HepG2 (cell line): Measurements from ENCODE around the gene IL26. TPM values are rescaled to one million over a fixed set of nuclear protein-coding genes. Genes with fewer than 3 reads are reported as not detected.

ENCODE experiments used
- ATAC-seq: fragments of 200-7000 bp; cut with Tn5 transposase; 3 replicates; pipeline ENCODE4 v1.9.1; 2020; ENCODE audit warnings: mild to moderate bottlenecking, moderate library complexity
- Bru-seq: library from RNA; stranded (reverse); fragments of 400-500 nt; gene quantifications from one replicate; lab custom pipeline; 2021; lab: Mats Ljungman, UMichigan
- BruChase-seq, 2 experiments: library from RNA; stranded (reverse); fragments of 400-500 nt; gene quantifications; one replicate each; lab custom pipeline; 2021; lab: Mats Ljungman, UMichigan
- BruUV-seq: library from RNA; stranded (reverse); fragments of 400-500 nt; replicated peaks from 2 replicates; lab custom pipeline; 2021; lab: Mats Ljungman, UMichigan
- CTCF ChIA-PET: fragments of 300-600 bp; formaldehyde crosslinking; extraction: SDS; loops from one replicate; lab custom pipeline; 2021; ENCODE audit warnings: low total read pairs, inconsistent platforms, low intra/inter-chr PET ratio; lab: Yijun Ruan, JAX
- POLR2A ChIA-PET: fragments of 350-600 bp; sonication (Branson Sonifier 250); formaldehyde crosslinking; loops from one replicate; lab custom pipeline; 2020; ENCODE audit warnings: antibody characterized with exemption, inconsistent platforms; lab: Yijun Ruan, JAX
- DNase-seq: peaks from one replicate; pipeline ENCODE4 v3.0.0-alpha.2; 2015; ENCODE audit warnings: low spot score
- FAIRE-seq: peaks from 3 replicates; lab custom pipeline; 2011; peaks lifted over from hg19 to GRCh38; lab: Jason Lieb, UNC
- H2AFZ ChIP-seq: one replicate; pipeline ENCODE4 v1.6.1; 2011; ENCODE audit warnings: low read length, inconsistent platforms
- H3K27ac ChIP-seq: fragments of 300-600 bp; 3 replicates; pipeline ENCODE4 v1.8.0; 2011; ENCODE audit warnings: mixed run types, mild to moderate bottlenecking, mixed read lengths, low read length, inconsistent platforms; ENCODE audit not compliant: insufficient read depth; ENCODE audit errors: extremely low read length
- H3K27me3 ChIP-seq, 2 experiments: fragments of 200-600 bp in 1 of 2; 2 replicates in 1 of 2; 3 replicates in 1 of 2; pipeline versions ENCODE4 v1.6.0 to v1.8.0; 2011; ENCODE audit warnings: low read length in 2 of 2, mild to moderate bottlenecking in 2 of 2, moderate library complexity in 2 of 2, inconsistent platforms in 1 of 2; ENCODE audit not compliant: insufficient read depth in 2 of 2, control insufficient read depth in 1 of 2
- H3K36me3 ChIP-seq, 2 experiments: fragments of 200-600 bp in 1 of 2; replicated peaks in 1 of 2; 2 replicates in 1 of 2; 3 replicates in 1 of 2; pipeline versions ENCODE4 v1.5.1 to v1.8.0; 2011; ENCODE audit warnings: low read length in 2 of 2, inconsistent platforms in 1 of 2; ENCODE audit not compliant: insufficient read depth in 2 of 2, control insufficient read depth in 1 of 2
- H3K4me1 ChIP-seq: 2 replicates; pipeline ENCODE4 v1.5.1; 2012; ENCODE audit warnings: low read length, inconsistent platforms; ENCODE audit not compliant: insufficient read depth
- H3K4me2 ChIP-seq: 2 replicates; pipeline ENCODE4 v1.6.0; 2011; ENCODE audit warnings: low read depth, low read length, inconsistent platforms
- H3K4me3 ChIP-seq, 3 experiments: fragments of 200-600 bp in 1 of 3; sonication (generic), shearing (Covaris generic) in 1 of 3; replicated peaks in 1 of 3; 2 replicates each; pipeline ENCODE4 v1.5.1; 2011 to 2016; ENCODE audit warnings: low read length in 3 of 3, inconsistent platforms in 2 of 3, low read depth in 2 of 3, mild to moderate bottlenecking in 2 of 3, control low read depth in 1 of 3, mixed read lengths in 1 of 3; ENCODE audit not compliant: insufficient read depth in 1 of 3
- H3K79me2 ChIP-seq: one replicate; pipeline ENCODE4 v1.6.1; 2011; ENCODE audit warnings: low read length, inconsistent platforms; ENCODE audit not compliant: insufficient read depth
- H3K9ac ChIP-seq: 2 replicates; pipeline ENCODE4 v1.6.0; 2011; ENCODE audit warnings: mild to moderate bottlenecking, low read depth, low read length, inconsistent platforms; ENCODE audit not compliant: insufficient read depth
- H3K9me3 ChIP-seq: 2 replicates; pipeline ENCODE4 v1.5.1; 2012; ENCODE audit warnings: mild to moderate bottlenecking, low read length
- H4K20me1 ChIP-seq: 2 replicates; pipeline ENCODE4 v1.6.0; 2011; ENCODE audit warnings: inconsistent platforms, mild to moderate bottlenecking, low read length, moderate library complexity; ENCODE audit not compliant: insufficient read depth
- RBM39 ChIP-seq: fragments of 200-400 bp; formaldehyde crosslinking; IDR thresholded peaks from one replicate; pipeline ENCODE4 v1.6.1; 2018; ENCODE audit warnings: antibody characterized with exemption, mild to moderate bottlenecking, low read depth, low read length; ENCODE audit not compliant: poor library complexity, severe bottlenecking
- RFXAP ChIP-seq: sonication (generic); formaldehyde crosslinking; IDR thresholded peaks from 2 replicates; pipeline ENCODE4 v1.4.0; 2020; ENCODE audit warnings: missing genetic modification reagents, borderline replicate concordance
- WIZ ChIP-seq: sonication (generic); formaldehyde crosslinking; IDR thresholded peaks from 2 replicates; pipeline ENCODE4 v1.5.1; 2020; ENCODE audit warnings: mild to moderate bottlenecking, missing genetic modification reagents
- ZNF34 ChIP-seq: sonication (generic); formaldehyde crosslinking; IDR thresholded peaks from 2 replicates; pipeline ENCODE4 v1.4.0; 2020; ENCODE audit warnings: mild to moderate bottlenecking, missing genetic modification reagents, borderline replicate concordance
- ZNF605 ChIP-seq: sonication (generic); formaldehyde crosslinking; IDR thresholded peaks from 2 replicates; pipeline ENCODE4 v1.8.0; 2022; ENCODE audit warnings: mild to moderate bottlenecking, missing genetic modification reagents
- WGBS: methylation state at CpG from one replicate; pipeline ENCODE4 v1.1.6; 2017; ENCODE audit warnings: low lambda C conversion rate; 5-methylcytosine and 5-hydroxymethylcytosine counted together
- in situ Hi-C: cut with HindIII; loops from 2 replicates; pipeline ENCODE4 v1.10.0; 2017; ENCODE audit warnings: low pct_unique_long_range_greater_than_20kb; ENCODE audit not compliant: extremely low pct_ligation_motif_present
- intact Hi-C: fragments of 100-400 bp; cut with micrococcal nuclease; formaldehyde crosslinking; loops from one replicate; pipeline ENCODE4 v1.10.0; 2022; ENCODE audit not compliant: unreplicated experiment
- long read RNA-seq, 2 experiments: library from RNA in 1 of 2; library from polyadenylated mRNA in 1 of 2; stranded (forward) in 1 of 2; unstranded in 1 of 2; transcript quantifications; one replicate each; pipeline ENCODE4 v2.0.0, GENCODE V29; 2019 to 2022
- polyA minus RNA-seq, 3 experiments: library from RNA; depleted of rRNA, polyadenylated mRNA; stranded (reverse); fragments of >200 nt; gene quantifications; 2 replicates each; pipeline ENCODE4 v1.2.3, GENCODE V29; 2011; ENCODE audit warnings: low replicate concordance in 1 of 3
- polyA plus RNA-seq, 8 experiments: library from polyadenylated mRNA; depleted of rRNA in 3 of 8; stranded (reverse) in 7 of 8; unstranded in 1 of 8; fragments of >200 nt; fragmentation: Illumina TruSeq in 4 of 8; extraction: Trizol in 4 of 8; gene quantifications; 2 replicates each; pipeline versions ENCODE4 v1.2.1 to v1.2.3, GENCODE V29; 2011 to 2016; ENCODE audit warnings: low read depth in 4 of 8, missing spikeins in 1 of 8, mixed read lengths in 1 of 8; ENCODE audit not compliant: insufficient read depth in 1 of 8
- total RNA-seq, 5 experiments: library from RNA; depleted of rRNA; stranded (reverse); fragments of >200 nt; fragmentation: Illumina TruSeq; extraction: Trizol; gene quantifications; 2 replicates each; pipeline ENCODE4 v1.2.3, GENCODE V29; 2016; ENCODE audit warnings: low read depth in 1 of 5
- TF ChIP-seq, protein P1 (sequence below): sonication (generic); formaldehyde crosslinking; IDR thresholded peaks from 2 replicates; pipeline ENCODE4; 2020; ENCODE audit warnings: missing genetic modification reagents, mild to moderate bottlenecking, borderline replicate concordance
- TF ChIP-seq, protein P2 (sequence below), 2 experiments: sonication (generic) in 1 of 2; formaldehyde crosslinking in 1 of 2; IDR thresholded peaks; 2 replicates each; pipeline versions ENCODE4 v1.4.0 to v1.6.1; 2016 to 2020; ENCODE audit warnings: borderline replicate concordance in 1 of 2, low read depth in 1 of 2, mild to moderate bottlenecking in 1 of 2, missing genetic modification reagents in 1 of 2

The IL26 gene, protein sequence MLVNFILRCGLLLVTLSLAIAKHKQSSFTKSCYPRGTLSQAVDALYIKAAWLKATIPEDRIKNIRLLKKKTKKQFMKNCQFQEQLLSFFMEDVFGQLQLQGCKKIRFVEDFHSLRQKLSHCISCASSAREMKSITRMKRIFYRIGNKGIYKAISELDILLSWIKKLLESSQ
- total RNA-seq (2016; rRNA removed; fragmentation: Illumina TruSeq; extraction: Trizol) (not detected in 2 replicates), polyA plus RNA-seq (2011; rRNA removed) (not detected in 2 replicates), polyA minus RNA-seq (2011; rRNA and poly(A)+ RNA removed; ENCODE audit: low replicate concordance) (not detected in 2 replicates), Bru-seq, nascent RNA (not detected), BruChase-seq, experiment 1, labeled RNA remaining after a 6-hour chase (not detected), BruChase-seq, experiment 2, labeled RNA remaining after a 2-hour chase (not detected)
- total RNA-seq (2016; cell fraction: cytosol; rRNA removed; fragmentation: Illumina TruSeq; extraction: Trizol; ENCODE audit: low read depth): not detected in 2 replicates
- total RNA-seq (2016; cell fraction: insoluble cytoplasmic fraction; rRNA removed; fragmentation: Illumina TruSeq; extraction: Trizol): not detected in 2 replicates
- not detected in 2 replicates for total RNA-seq (2016; cell fraction: membrane; rRNA removed; fragmentation: Illumina TruSeq; extraction: Trizol)
- total RNA-seq (2016; cell fraction: nucleus; rRNA removed; fragmentation: Illumina TruSeq; extraction: Trizol): not detected in 2 replicates
- polyA plus RNA-seq (2011; cell fraction: cytosol; rRNA removed): not detected in 2 replicates
- polyA plus RNA-seq (2011; cell fraction: nucleus; rRNA removed): not detected in 2 replicates
- polyA plus RNA-seq (2012): not detected in 2 replicates
- polyA plus RNA-seq (2016; cell fraction: cytosol; fragmentation: Illumina TruSeq; extraction: Trizol; ENCODE audit: low read depth): not detected in 2 replicates
- polyA plus RNA-seq (2016; cell fraction: insoluble cytoplasmic fraction; fragmentation: Illumina TruSeq; extraction: Trizol; ENCODE audit: low read depth): not detected in 2 replicates
- not detected in 2 replicates for polyA plus RNA-seq (2016; cell fraction: membrane; fragmentation: Illumina TruSeq; extraction: Trizol; ENCODE audit: low read depth)
- polyA plus RNA-seq (2016; cell fraction: nucleus; fragmentation: Illumina TruSeq; extraction: Trizol; ENCODE audit: insufficient read depth, low read depth): not detected in 2 replicates
- polyA minus RNA-seq (2011; cell fraction: cytosol; rRNA and poly(A)+ RNA removed): not detected in 2 replicates
- polyA minus RNA-seq (2011; cell fraction: nucleus; rRNA and poly(A)+ RNA removed): not detected in 2 replicates
- long read RNA-seq, experiment 1: 0 reads
- long read RNA-seq, experiment 2: 0 reads

DNA sequence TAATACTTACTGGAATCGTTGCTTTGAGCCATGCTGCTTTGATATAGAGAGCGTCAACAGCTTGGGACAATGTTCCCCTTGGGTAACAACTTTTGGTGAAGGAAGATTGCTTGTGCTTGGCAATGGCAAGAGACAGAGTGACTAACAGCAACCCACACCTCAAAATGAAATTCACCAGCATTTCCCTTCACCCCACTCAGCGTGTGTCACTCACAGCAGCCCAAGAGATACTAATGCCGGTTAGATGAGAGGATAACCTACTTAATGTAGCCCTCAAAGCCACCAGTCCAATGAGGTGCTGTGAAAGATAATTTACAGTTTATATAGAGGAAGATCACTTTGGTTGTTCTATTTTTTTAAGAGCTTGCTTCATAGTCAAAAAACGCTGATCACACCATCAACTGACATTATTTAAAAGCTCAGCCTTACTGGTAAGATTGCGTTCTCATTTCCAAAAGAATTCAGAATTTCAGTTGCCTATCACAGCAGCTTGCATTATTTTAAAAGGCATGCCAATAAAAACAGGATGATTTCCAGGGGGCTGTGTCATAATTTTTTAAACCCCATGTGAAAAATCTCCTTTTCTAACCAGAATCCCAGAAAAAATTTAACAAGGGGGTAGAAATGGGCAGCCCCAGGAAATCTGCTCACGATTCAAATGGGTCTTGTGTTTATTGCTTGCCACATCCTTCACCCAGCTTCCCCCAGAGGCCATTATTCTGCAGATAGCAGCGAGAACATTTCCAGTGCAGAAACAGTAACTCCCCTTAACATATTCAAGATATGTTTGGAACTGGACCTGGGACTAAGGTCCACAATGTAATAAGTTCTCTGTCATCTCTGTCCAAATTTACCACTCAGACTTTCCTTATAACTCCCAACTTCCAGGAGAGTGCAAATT, at the start of gene IL26:
IL26 (minus strand) TSS at position 235 of the 901 bp plus-strand sequence; CDS start at position 181, 54 bp downstream.
- H3K4me3 ChIP-seq: no peak within 1 kb of the TSS
- FAIRE-seq (no peak), ATAC-seq (no peak), DNase-seq (no peak)
- H3K4me1 ChIP-seq: no peaks in the 10 kb centered on the region
- H3K79me2 ChIP-seq: no peaks in the 10 kb centered on the region
- no peak within 1 kb of the TSS for H3K9ac ChIP-seq
- no peak within 1 kb of the TSS for H2AFZ ChIP-seq
- peaks cover 0 to 6% of the 10 kb centered on the region in 2 experiments; a peak in 1 of 5 replicates for H3K27me3 ChIP-seq
- no peaks in the 10 kb centered on the region for H3K9me3 ChIP-seq
- CTCF ChIA-PET: no interaction called here
- in situ Hi-C loops: no loop called here
- POLR2A ChIA-PET: no interaction called here
- H3K4me2 ChIP-seq: no peak within 1 kb of the TSS
- H3K27ac ChIP-seq: no peak within 1 kb of the TSS
- intact Hi-C loops: no loop called here
- H4K20me1 ChIP-seq: no peaks in the 10 kb centered on the region
- no peaks in the 10 kb centered on the region for H3K36me3 ChIP-seq
- 11% methylated on average over 8 of the region's 8 CpGs for WGBS
- BruUV-seq: no TSS peak
- TF ChIP-seq RFXAP (CRISPR knock-in tag) (no peak), ZNF605 (CRISPR knock-in tag) (no peak), ZNF34 (CRISPR knock-in tag) (no peak), WIZ (no peak), RBM39 (no peak)
- TF ChIP-seq, protein P1, sequence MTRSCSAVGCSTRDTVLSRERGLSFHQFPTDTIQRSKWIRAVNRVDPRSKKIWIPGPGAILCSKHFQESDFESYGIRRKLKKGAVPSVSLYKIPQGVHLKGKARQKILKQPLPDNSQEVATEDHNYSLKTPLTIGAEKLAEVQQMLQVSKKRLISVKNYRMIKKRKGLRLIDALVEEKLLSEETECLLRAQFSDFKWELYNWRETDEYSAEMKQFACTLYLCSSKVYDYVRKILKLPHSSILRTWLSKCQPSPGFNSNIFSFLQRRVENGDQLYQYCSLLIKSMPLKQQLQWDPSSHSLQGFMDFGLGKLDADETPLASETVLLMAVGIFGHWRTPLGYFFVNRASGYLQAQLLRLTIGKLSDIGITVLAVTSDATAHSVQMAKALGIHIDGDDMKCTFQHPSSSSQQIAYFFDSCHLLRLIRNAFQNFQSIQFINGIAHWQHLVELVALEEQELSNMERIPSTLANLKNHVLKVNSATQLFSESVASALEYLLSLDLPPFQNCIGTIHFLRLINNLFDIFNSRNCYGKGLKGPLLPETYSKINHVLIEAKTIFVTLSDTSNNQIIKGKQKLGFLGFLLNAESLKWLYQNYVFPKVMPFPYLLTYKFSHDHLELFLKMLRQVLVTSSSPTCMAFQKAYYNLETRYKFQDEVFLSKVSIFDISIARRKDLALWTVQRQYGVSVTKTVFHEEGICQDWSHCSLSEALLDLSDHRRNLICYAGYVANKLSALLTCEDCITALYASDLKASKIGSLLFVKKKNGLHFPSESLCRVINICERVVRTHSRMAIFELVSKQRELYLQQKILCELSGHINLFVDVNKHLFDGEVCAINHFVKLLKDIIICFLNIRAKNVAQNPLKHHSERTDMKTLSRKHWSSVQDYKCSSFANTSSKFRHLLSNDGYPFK (CRISPR knock-in tag): no peak
- TF ChIP-seq, protein P2, sequence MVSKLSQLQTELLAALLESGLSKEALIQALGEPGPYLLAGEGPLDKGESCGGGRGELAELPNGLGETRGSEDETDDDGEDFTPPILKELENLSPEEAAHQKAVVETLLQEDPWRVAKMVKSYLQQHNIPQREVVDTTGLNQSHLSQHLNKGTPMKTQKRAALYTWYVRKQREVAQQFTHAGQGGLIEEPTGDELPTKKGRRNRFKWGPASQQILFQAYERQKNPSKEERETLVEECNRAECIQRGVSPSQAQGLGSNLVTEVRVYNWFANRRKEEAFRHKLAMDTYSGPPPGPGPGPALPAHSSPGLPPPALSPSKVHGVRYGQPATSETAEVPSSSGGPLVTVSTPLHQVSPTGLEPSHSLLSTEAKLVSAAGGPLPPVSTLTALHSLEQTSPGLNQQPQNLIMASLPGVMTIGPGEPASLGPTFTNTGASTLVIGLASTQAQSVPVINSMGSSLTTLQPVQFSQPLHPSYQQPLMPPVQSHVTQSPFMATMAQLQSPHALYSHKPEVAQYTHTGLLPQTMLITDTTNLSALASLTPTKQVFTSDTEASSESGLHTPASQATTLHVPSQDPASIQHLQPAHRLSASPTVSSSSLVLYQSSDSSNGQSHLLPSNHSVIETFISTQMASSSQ (IDR thresholded peaks at IDR 0.05; ENCODE audit: low read depth): no peak
- TF ChIP-seq, protein P2 (CRISPR knock-in tag; IDR thresholded peaks at IDR 0.05; ENCODE audit: borderline replicate concordance): no peak
